Neural cell (in vitro differentiated cells): ENCODE measurements around the gene DNA2.
"Not testable (repeated sequence)": the region's sequence is repeated elsewhere in the genome, so short reads cannot be mapped to it uniquely, and the experiment has no call there.

Experiments used
- CTCF ChIP-seq: fragments of 450-650 bp; IDR thresholded peaks from 2 replicates; pipeline ENCODE4 v1.5.1; 2014; ENCODE audit warnings: antibody characterized with exemption, mild to moderate bottlenecking, moderate library complexity; ENCODE audit not compliant: poor library complexity, severe bottlenecking
- EZH2 ChIP-seq: fragments of 200-600, 300-800 bp; shearing (Covaris generic), sonication (generic); IDR thresholded peaks from 2 replicates; pipeline ENCODE4 v1.6.1; 2014; ENCODE audit warnings: antibody characterized with exemption, low read length, borderline replicate concordance, mild to moderate bottlenecking; ENCODE audit not compliant: insufficient read depth, poor library complexity, severe bottlenecking
- MXI1 ChIP-seq: fragments of 450-650 bp; conservative IDR thresholded peaks from 2 replicates; pipeline ENCODE4 v1.6.1; 2014; ENCODE audit warnings: antibody characterized with exemption, mild to moderate bottlenecking; ENCODE audit not compliant: poor library complexity, severe bottlenecking
- POLR2AphosphoS5 ChIP-seq: IDR thresholded peaks from 2 replicates; pipeline ENCODE4 v1.6.1; 2012
- TF ChIP-seq, protein P1 (sequence below): IDR thresholded peaks from 2 replicates; pipeline ENCODE4 v1.6.1; 2012; ENCODE audit warnings: borderline replicate concordance

DNA sequence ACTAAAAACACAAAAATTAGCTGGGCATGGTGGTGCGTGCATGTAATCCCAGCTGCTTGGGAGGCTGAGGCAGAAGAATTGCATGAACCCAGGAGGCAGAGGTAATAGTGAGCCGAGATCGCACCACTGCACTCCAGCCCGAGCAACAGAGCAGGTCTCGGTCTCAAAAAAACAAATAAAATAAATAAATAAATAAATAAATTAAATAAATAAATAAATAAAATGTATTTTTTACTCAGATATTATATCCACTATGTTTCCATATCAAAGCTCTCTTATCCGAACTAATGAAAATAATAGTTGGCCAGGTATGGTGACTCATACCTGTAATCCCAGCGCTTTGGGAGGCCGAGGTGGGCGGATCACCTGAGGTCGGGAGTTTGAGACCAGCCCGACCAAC lies 46.8 kb upstream of the DNA2 start:
- not testable (repeated sequence) for TF ChIP-seq CTCF, EZH2, MXI1, POLR2AphosphoS5
- TF ChIP-seq, protein P1, sequence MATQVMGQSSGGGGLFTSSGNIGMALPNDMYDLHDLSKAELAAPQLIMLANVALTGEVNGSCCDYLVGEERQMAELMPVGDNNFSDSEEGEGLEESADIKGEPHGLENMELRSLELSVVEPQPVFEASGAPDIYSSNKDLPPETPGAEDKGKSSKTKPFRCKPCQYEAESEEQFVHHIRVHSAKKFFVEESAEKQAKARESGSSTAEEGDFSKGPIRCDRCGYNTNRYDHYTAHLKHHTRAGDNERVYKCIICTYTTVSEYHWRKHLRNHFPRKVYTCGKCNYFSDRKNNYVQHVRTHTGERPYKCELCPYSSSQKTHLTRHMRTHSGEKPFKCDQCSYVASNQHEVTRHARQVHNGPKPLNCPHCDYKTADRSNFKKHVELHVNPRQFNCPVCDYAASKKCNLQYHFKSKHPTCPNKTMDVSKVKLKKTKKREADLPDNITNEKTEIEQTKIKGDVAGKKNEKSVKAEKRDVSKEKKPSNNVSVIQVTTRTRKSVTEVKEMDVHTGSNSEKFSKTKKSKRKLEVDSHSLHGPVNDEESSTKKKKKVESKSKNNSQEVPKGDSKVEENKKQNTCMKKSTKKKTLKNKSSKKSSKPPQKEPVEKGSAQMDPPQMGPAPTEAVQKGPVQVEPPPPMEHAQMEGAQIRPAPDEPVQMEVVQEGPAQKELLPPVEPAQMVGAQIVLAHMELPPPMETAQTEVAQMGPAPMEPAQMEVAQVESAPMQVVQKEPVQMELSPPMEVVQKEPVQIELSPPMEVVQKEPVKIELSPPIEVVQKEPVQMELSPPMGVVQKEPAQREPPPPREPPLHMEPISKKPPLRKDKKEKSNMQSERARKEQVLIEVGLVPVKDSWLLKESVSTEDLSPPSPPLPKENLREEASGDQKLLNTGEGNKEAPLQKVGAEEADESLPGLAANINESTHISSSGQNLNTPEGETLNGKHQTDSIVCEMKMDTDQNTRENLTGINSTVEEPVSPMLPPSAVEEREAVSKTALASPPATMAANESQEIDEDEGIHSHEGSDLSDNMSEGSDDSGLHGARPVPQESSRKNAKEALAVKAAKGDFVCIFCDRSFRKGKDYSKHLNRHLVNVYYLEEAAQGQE = not testable (repeated sequence)
